Tibial nerve (tissue), 4 donors: ENCODE data around the gene FOXA2. TPM values are rescaled to one million over a fixed set of nuclear protein-coding genes. Genes with fewer than 3 reads are reported as not detected.

Experiments used
- DNase-seq, 2 donors: peaks; one replicate each; pipeline ENCODE4 v3.0.0-alpha.2; 2019; ENCODE audit warnings: low spot score in 2 of 2
- H3K27ac ChIP-seq, 4 donors: fragments of 200-600 bp; sonication (generic) in 3 of 4; one replicate each; pipeline ENCODE4 v1.5.1; 2017 to 2019; ENCODE audit warnings: mild to moderate bottlenecking in 1 of 4
- H3K27me3 ChIP-seq, 2 donors: fragments of 200-600 bp; sonication (generic) in 1 of 2; one replicate each; pipeline versions ENCODE4 v1.5.1 to v1.6.0; 2017 to 2019
- H3K36me3 ChIP-seq, 3 donors: fragments of 200-600 bp; sonication (generic); one replicate each; pipeline ENCODE4 v1.5.1; 2018 to 2019
- H3K4me1 ChIP-seq, 4 donors: fragments of 200-600 bp; sonication (generic) in 3 of 4; one replicate each; pipeline ENCODE4 v1.5.1; 2017 to 2019
- H3K4me3 ChIP-seq, 4 donors: fragments of 200-600 bp; sonication (generic) in 3 of 4; one replicate each; pipeline ENCODE4 v1.5.1; 2017 to 2019; ENCODE audit warnings: mild to moderate bottlenecking in 1 of 4, moderate library complexity in 1 of 4
- H3K9me3 ChIP-seq, 4 donors: fragments of 200-600 bp; sonication (generic) in 3 of 4; one replicate each; pipeline ENCODE4 v1.5.1; 2017 to 2019
- CTCF ChIP-seq, 5 experiments: fragments of 200-600 bp in 3 of 5; fragments of 450-650 bp in 2 of 5; sonication (generic) in 3 of 5; IDR thresholded peaks; one replicate each; pipeline ENCODE4 v1.5.1; 2016 to 2019; ENCODE audit warnings: antibody characterized with exemption in 5 of 5, mild to moderate bottlenecking in 3 of 5, moderate library complexity in 2 of 5
- EP300 ChIP-seq, 2 donors: sonication (generic); formaldehyde crosslinking; IDR thresholded peaks; one replicate each; pipeline ENCODE4 v1.6.1; 2017; ENCODE audit warnings: antibody characterized with exemption in 2 of 2, mild to moderate bottlenecking in 1 of 2
- POLR2A ChIP-seq, 2 donors: fragments of 450-650 bp; IDR thresholded peaks; one replicate each; pipeline ENCODE4 v1.6.1; 2017; ENCODE audit warnings: antibody characterized with exemption in 2 of 2, mild to moderate bottlenecking in 2 of 2, moderate library complexity in 2 of 2
- WGBS, 2 donors: methylation state at CpG; one replicate each; pipeline ENCODE4 v1.1.5; 2018; 5-methylcytosine and 5-hydroxymethylcytosine counted together
- total RNA-seq, 4 donors: library from RNA; depleted of rRNA; stranded (reverse); fragments of >200 nt; gene quantifications; one replicate each; pipeline ENCODE4 v1.1.0, GENCODE V29; 2016

Gene FOXA2
- total RNA-seq, 4 donors from 2014 or later, result 0.60 TPM; not detected in 3

GRCh38 chr20:22579711-22580697, 4.4 kb downstream of the FOXA2 start:
- Histone ChIP-seq H3K36me3 (no peaks in the 10 kb centered on the region), H3K27ac (no peak overlapping the region), H3K4me1 (peaks cover 0 to 50% (median 6%) of the 10 kb centered on the region in 4 donors), H3K9me3 (no peaks in the 10 kb centered on the region), H3K27me3 (peaks cover 0 to 95% of the 10 kb centered on the region in 2 donors), H3K4me3 (no peak overlapping the region)
- no peak for DNase-seq
- WGBS, 2 donors, result 17 to 19% methylated on average over 18 of the region's 18 CpGs
- TF ChIP-seq CTCF (IDR thresholded peaks at IDR 0.05) (no peak), EP300 (IDR thresholded peaks at IDR 0.05) (no peak), POLR2A (IDR thresholded peaks at IDR 0.05) (no peak)

GRCh38 chr20:22579119-22579427, 5.3 kb downstream of the FOXA2 start:
- TF ChIP-seq EP300 (IDR thresholded peaks at IDR 0.05) (no peak), POLR2A (IDR thresholded peaks at IDR 0.05) (no peak), CTCF (IDR thresholded peaks at IDR 0.05) (no peak)
- 4 to 5% methylated on average over 21 of the region's 21 CpGs for WGBS, 2 donors
- Histone ChIP-seq H3K27ac (no peak overlapping the region), H3K36me3 (no peaks in the 10 kb centered on the region), H3K4me3 (no peak overlapping the region), H3K9me3 (no peaks in the 10 kb centered on the region), H3K27me3 (peaks cover 0 to 99% of the 10 kb centered on the region in 2 donors), H3K4me1 (peaks cover 0 to 41% (median 6%) of the 10 kb centered on the region in 4 donors)
- DNase-seq, result no peak

GRCh38 chr20:22578221-22579118, 5.9 kb downstream of the FOXA2 start:
- H3K9me3 ChIP-seq, result no peaks in the 10 kb centered on the region
- no peak overlapping the region for H3K4me3 ChIP-seq
- no peak overlapping the region for H3K27ac ChIP-seq
- TF ChIP-seq CTCF (IDR thresholded peaks at IDR 0.05) (no peak), EP300 (IDR thresholded peaks at IDR 0.05) (no peak), POLR2A (IDR thresholded peaks at IDR 0.05) (no peak)
- no peaks in the 10 kb centered on the region for H3K36me3 ChIP-seq
- peaks cover 0 to 98% of the 10 kb centered on the region in 2 donors for H3K27me3 ChIP-seq
- WGBS, 2 donors, result 4 to 5% methylated on average over 36 to 51 of the region's 56 CpGs
- DNase-seq, result no peak
- peaks cover 0 to 35% (median 5%) of the 10 kb centered on the region in 4 donors for H3K4me1 ChIP-seq

GRCh38 chr20:22577515-22578220, 6.7 kb downstream of the FOXA2 start:
- H3K27ac ChIP-seq, result no peak overlapping the region
- no peaks in the 10 kb centered on the region for H3K9me3 ChIP-seq
- peaks cover 0 to 98% of the 10 kb centered on the region in 2 donors for H3K27me3 ChIP-seq
- no peaks in the 10 kb centered on the region for H3K36me3 ChIP-seq
- H3K4me1 ChIP-seq, result peaks cover 0 to 27% (median 2%) of the 10 kb centered on the region in 4 donors
- WGBS, 2 donors, result 4% methylated on average over 40 to 44 of the region's 44 CpGs
- no peak overlapping the region for H3K4me3 ChIP-seq
- DNase-seq, result no peak
- TF ChIP-seq EP300 (IDR thresholded peaks at IDR 0.05), result no peak
- TF ChIP-seq POLR2A (IDR thresholded peaks at IDR 0.05), result no peak
- no peak for TF ChIP-seq CTCF (IDR thresholded peaks at IDR 0.05)
